ENCODE data around the gene MAPK4.
"Not testable (repeated sequence)": the region's sequence is repeated elsewhere in the genome, so short reads cannot be mapped to it uniquely, and the experiment has no call there.

MAPK4 gene

GRCh38 chr18:50558948-50559751, 737 bp upstream of the MAPK4 start:
- no peak overlapping the region for H3K9ac ChIP-seq (ENCODE audit: low read length)
- no peaks in the 10 kb centered on the region for H3K36me3 ChIP-seq (ENCODE audit: low read length)
- no peaks in the 10 kb centered on the region for H3K9me3 ChIP-seq (ENCODE audit: insufficient read depth, low read length)
- H3K4me3 ChIP-seq (ENCODE audit: insufficient read depth, low read length, poor library complexity, severe bottlenecking), result no peak overlapping the region
- TF ChIP-seq CTCF (IDR thresholded peaks at IDR 0.05; ENCODE audit: insufficient read depth, low read length, poor library complexity, severe bottlenecking) (no peak), EZH2phosphoT487 (conservative IDR thresholded peaks at IDR 0.05; ENCODE audit: low read length) (no peak)
- H3K9me2 ChIP-seq (replicated peaks; ENCODE audit: insufficient read depth, low read length), result no peaks in the 10 kb centered on the region
- H3K27ac ChIP-seq (ENCODE audit: low read depth, low read length), result no peak overlapping the region
- no peak overlapping the region for H2AFZ ChIP-seq (ENCODE audit: low read depth, low read length, severe bottlenecking)
- 0 out of 2 replicates have a peak, but pooled peaks cover 2% of the 10 kb centered on the region for H3K27me3 ChIP-seq (ENCODE audit: low read length)
- H3F3A ChIP-seq (ENCODE audit: insufficient read depth), result no peaks in the 10 kb centered on the region
- H3K4me2 ChIP-seq (ENCODE audit: low read depth, low read length, poor library complexity, severe bottlenecking), result no peak overlapping the region
- H3K79me2 ChIP-seq (ENCODE audit: insufficient read depth, low read length), result no peaks in the 10 kb centered on the region
- no peaks in the 10 kb centered on the region for H4K20me1 ChIP-seq (ENCODE audit: low read depth, low read length)

- no peak for TF ChIP-seq CTCF (IDR thresholded peaks at IDR 0.05; ENCODE audit: insufficient read depth, low read length, poor library complexity, severe bottlenecking)
- H4K20me1 ChIP-seq (ENCODE audit: low read depth, low read length), result no peaks in the 10 kb centered on the region
- H3K9ac ChIP-seq (ENCODE audit: low read length), result no peak overlapping the region
- H3K4me3 ChIP-seq (ENCODE audit: insufficient read depth, low read length, poor library complexity, severe bottlenecking), result no peak overlapping the region
- H3K27me3 ChIP-seq (ENCODE audit: low read length), result 0 out of 2 replicates have a peak, but pooled peaks cover 2% of the 10 kb centered on the region
- no peak overlapping the region for H3K4me2 ChIP-seq (ENCODE audit: low read depth, low read length, poor library complexity, severe bottlenecking)
- no peaks in the 10 kb centered on the region for H3K9me3 ChIP-seq (ENCODE audit: insufficient read depth, low read length)
- no peaks in the 10 kb centered on the region for H3F3A ChIP-seq (ENCODE audit: insufficient read depth)
- no peak overlapping the region for H2AFZ ChIP-seq (ENCODE audit: low read depth, low read length, severe bottlenecking)
- H3K9me2 ChIP-seq (replicated peaks; ENCODE audit: insufficient read depth, low read length), result no peaks in the 10 kb centered on the region
- no peaks in the 10 kb centered on the region for H3K36me3 ChIP-seq (ENCODE audit: low read length)
- no peak overlapping the region for H3K27ac ChIP-seq (ENCODE audit: low read depth, low read length)
- H3K79me2 ChIP-seq (ENCODE audit: insufficient read depth, low read length), result no peaks in the 10 kb centered on the region
These were observed 1.1 kb downstream of the MAPK4 start for GRCh38 chr18:50560681-50561629.

- not testable (repeated sequence) for H3K9me2 ChIP-seq (replicated peaks; ENCODE audit: insufficient read depth, low read length); H3K4me2 ChIP-seq (ENCODE audit: low read depth, low read length, poor library complexity, severe bottlenecking); H3K79me2 ChIP-seq (ENCODE audit: insufficient read depth, low read length); H3K9ac ChIP-seq (ENCODE audit: low read length); H3K27ac ChIP-seq (ENCODE audit: low read depth, low read length); H4K20me1 ChIP-seq (ENCODE audit: low read depth, low read length); H3K27me3 ChIP-seq (ENCODE audit: low read length); H3K4me3 ChIP-seq (ENCODE audit: insufficient read depth, low read length, poor library complexity, severe bottlenecking); H3K36me3 ChIP-seq (ENCODE audit: low read length); H2AFZ ChIP-seq (ENCODE audit: low read depth, low read length, severe bottlenecking); H3K9me3 ChIP-seq (ENCODE audit: insufficient read depth, low read length); H3F3A ChIP-seq (ENCODE audit: insufficient read depth)
These were observed 2.4 kb downstream of the MAPK4 start for GRCh38 chr18:50562258-50562657.

Measured in SU-DHL-6 (cell line).